MM.1S (cell line): ENCODE data around the gene WNT2.

Experiments used
- EZH2 ChIP-seq: fragments of 300-600 bp; sonication (generic); optimal IDR thresholded peaks from 2 replicates; pipeline ENCODE3; 2017; ENCODE audit warnings: low read depth, mild to moderate bottlenecking, antibody characterized with exemption, low read length, mixed read lengths
- EZH2phosphoT487 ChIP-seq: fragments of 300-600 bp; sonication (generic); IDR thresholded peaks from 2 replicates; pipeline ENCODE4 v1.6.1; 2018; ENCODE audit warnings: antibody characterized with exemption, low read length
- TF ChIP-seq, protein P1 (sequence below): fragments of 300-600 bp; sonication (generic); IDR thresholded peaks from 2 replicates; pipeline ENCODE4 v1.5.1; 2016; ENCODE audit warnings: antibody characterized with exemption, low read length, mixed read lengths

DNA sequence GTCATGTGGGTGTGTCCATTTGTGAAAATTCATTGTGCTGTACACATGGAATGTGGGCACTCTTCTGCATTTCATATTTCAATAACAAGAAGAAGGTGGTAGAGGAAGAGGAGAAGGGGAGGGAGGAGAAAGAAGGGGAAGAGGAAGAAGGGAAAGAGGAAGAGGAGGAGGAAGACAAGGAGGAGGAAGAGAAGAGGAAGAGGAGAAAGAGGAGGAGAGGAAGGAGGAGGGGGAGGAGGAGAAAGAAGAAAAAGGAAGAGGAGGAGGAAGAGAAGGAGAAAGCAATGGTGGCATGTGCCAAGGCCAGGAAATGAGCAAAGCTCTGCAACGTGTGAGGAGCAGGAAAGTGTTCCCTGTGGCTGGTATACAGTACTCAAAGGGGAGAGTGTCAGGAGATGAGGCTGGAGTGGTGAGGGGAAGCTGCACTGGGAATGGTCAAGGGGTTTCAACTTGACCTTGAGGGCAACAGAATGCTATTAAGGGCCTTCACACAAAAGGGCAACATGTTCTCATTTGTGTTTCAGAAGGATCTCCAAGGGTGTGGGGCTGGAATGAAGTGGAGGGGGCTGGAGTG lies 40.5 kb downstream of the WNT2 start:
- TF ChIP-seq, protein P1, sequence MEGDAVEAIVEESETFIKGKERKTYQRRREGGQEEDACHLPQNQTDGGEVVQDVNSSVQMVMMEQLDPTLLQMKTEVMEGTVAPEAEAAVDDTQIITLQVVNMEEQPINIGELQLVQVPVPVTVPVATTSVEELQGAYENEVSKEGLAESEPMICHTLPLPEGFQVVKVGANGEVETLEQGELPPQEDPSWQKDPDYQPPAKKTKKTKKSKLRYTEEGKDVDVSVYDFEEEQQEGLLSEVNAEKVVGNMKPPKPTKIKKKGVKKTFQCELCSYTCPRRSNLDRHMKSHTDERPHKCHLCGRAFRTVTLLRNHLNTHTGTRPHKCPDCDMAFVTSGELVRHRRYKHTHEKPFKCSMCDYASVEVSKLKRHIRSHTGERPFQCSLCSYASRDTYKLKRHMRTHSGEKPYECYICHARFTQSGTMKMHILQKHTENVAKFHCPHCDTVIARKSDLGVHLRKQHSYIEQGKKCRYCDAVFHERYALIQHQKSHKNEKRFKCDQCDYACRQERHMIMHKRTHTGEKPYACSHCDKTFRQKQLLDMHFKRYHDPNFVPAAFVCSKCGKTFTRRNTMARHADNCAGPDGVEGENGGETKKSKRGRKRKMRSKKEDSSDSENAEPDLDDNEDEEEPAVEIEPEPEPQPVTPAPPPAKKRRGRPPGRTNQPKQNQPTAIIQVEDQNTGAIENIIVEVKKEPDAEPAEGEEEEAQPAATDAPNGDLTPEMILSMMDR: no peak
- TF ChIP-seq EZH2 (no peak), EZH2phosphoT487 (no peak)
